Gastrocnemius medialis (tissue), 4 donors: ENCODE measurements around the gene GALNT15. TPM values are rescaled to one million over a fixed set of nuclear protein-coding genes. Genes with fewer than 3 reads are reported as not detected.

Source experiments
- ATAC-seq, 2 donors: fragments of 150-250 bp; one replicate each; pipeline ENCODE4 v1.9.1; 2016
- DNase-seq, 2 donors: peaks; one replicate each; pipeline ENCODE4 v3.0.0-alpha.2; 2019
- H3K27ac ChIP-seq, 4 donors: fragments of 200-600 bp; sonication (generic); 1 replicate in 1 of 4; 2 replicates in 3 of 4; pipeline ENCODE4 v1.5.1; 2016 to 2018; ENCODE audit warnings: mild to moderate bottlenecking in 2 of 4, moderate library complexity in 1 of 4
- H3K27me3 ChIP-seq, 3 donors: fragments of 200-600 bp; sonication (generic) in 2 of 3; 1 replicate in 1 of 3; 2 replicates in 2 of 3; pipeline versions ENCODE4 v1.5.1 to v1.6.0; 2016 to 2019; ENCODE audit warnings: mild to moderate bottlenecking in 1 of 3, moderate library complexity in 1 of 3
- H3K36me3 ChIP-seq, 2 donors: fragments of 200-600 bp; sonication (generic) in 1 of 2; one replicate each; pipeline ENCODE4 v1.5.1; 2017 to 2018
- H3K4me1 ChIP-seq, 2 donors: fragments of 200-600 bp; sonication (generic) in 1 of 2; one replicate each; pipeline ENCODE4 v1.5.1; 2016 to 2017; ENCODE audit warnings: mild to moderate bottlenecking in 2 of 2
- H3K4me3 ChIP-seq, 4 donors: fragments of 200-600 bp; sonication (generic) in 3 of 4; 1 replicate in 1 of 4; 2 replicates in 3 of 4; pipeline ENCODE4 v1.5.1; 2016 to 2019; ENCODE audit warnings: mild to moderate bottlenecking in 2 of 4
- H3K9me3 ChIP-seq, 3 donors: fragments of 200-600 bp; sonication (generic) in 2 of 3; 1 replicate in 1 of 3; 2 replicates in 2 of 3; pipeline ENCODE4 v1.5.1; 2016 to 2019
- POLR2A ChIP-seq, 2 donors: fragments of 450-650 bp; IDR thresholded peaks; one replicate each; pipeline ENCODE4 v1.6.1; 2017; ENCODE audit warnings: antibody characterized with exemption in 2 of 2, mild to moderate bottlenecking in 2 of 2, moderate library complexity in 2 of 2
- in situ Hi-C, 4 donors: fragments of 200-750 bp; cut with MboI; loops; one replicate each; pipeline versions ENCODE4 v1.15.0 to v1.8.0; 2017; ENCODE audit warnings: low sequenced_read_pairs in 4 of 4
- intact Hi-C: fragments of 100-400 bp; cut with DNase I; formaldehyde crosslinking; loops from one replicate; pipeline ENCODE4 v1.15.1; 2023; ENCODE audit warnings: low total_unique reads
- total RNA-seq, 4 donors: library from RNA; depleted of rRNA; stranded (reverse); fragments of >200 nt; gene quantifications; one replicate each; pipeline versions ENCODE4 v1.1.0 to v1.2.3, GENCODE V29; 2016
- TF ChIP-seq, protein P1 (sequence below), 5 experiments: fragments of 450-650 bp in 3 of 5; fragments of 200-600 bp in 2 of 5; sonication (generic) in 2 of 5; IDR thresholded peaks in 4 of 5; conservative IDR thresholded peaks in 1 of 5; 1 replicate in 4 of 5; 2 replicates in 1 of 5; pipeline ENCODE4 v1.5.1; 2016 to 2019; ENCODE audit warnings: antibody characterized with exemption in 5 of 5, mild to moderate bottlenecking in 3 of 5, moderate library complexity in 3 of 5

GALNT15 gene
- total RNA-seq, 4 donors from 2014 or later, result 57.6 to 94.0 (median 79.6) TPM

DNA sequence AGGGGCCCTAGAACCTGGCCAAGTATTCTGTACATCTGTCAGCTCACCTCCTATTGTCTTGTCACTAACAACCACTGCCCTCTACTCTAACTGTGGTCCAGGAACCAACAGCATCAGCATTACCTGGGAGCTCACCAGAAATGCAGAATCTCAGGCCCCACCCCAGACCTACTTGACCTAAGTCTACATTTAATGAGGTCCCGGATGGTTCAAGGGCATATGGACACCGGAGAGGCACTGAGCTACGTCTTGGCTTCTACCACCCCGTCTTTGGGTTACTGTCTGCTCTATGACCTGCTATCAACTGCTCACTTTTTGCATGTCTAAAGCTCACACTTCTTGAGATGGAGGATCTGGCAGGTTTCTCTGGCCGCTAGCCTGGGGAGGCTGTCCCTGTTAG, 8.1 kb downstream of the GALNT15 start:
- in situ Hi-C loops, result loop anchor here in 1 of 4 donors (25.0 kb wide), 1 partner anchor 370 kb away; no protein-coding TSS in a partner anchor
- no peak for DNase-seq

DNA sequence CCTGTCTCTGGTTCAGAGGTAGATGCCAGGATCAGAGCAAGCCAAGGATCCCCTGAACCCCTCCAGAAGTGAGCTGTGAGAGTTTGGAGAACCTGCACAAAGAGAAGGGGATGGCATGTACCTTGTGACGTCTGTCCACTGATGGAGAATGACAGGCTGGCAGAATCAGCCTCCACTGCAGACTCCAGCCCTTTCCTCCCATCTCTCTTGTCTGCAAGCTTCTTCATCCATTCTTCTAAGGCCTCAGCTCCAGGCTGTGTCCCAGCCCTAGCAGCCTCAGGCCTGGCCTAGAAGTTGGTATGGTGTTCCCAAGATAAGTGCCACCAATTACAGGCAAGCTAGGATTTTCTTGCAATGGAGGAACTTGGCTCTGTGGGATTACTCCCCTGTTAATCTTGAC, 8.6 kb downstream of the GALNT15 start:
- no peak for ATAC-seq
- DNase-seq, result no peak
- Histone ChIP-seq H3K9me3 (no peaks in the 10 kb centered on the region), H3K4me1 (peaks cover 0 to 18% of the 10 kb centered on the region in 2 donors), H3K36me3 (peaks cover 0 to 11% of the 10 kb centered on the region in 2 donors), H3K4me3 (peak overlapping the region in 1 of 4 donors; percentile 15), H3K27ac (peak overlapping the region; percentile 34 to 56 (median 47)), H3K27me3 (peaks cover 0 to 4% (median 0%) of the 10 kb centered on the region in 3 donors)
- in situ Hi-C loops (loop anchor here in 1 of 4 donors (25.0 kb wide), 1 partner anchor 371 kb away; no protein-coding TSS in a partner anchor), intact Hi-C loops (no loop called here)
- TF ChIP-seq POLR2A (IDR thresholded peaks at IDR 0.05), result no peak
- TF ChIP-seq, protein P1, sequence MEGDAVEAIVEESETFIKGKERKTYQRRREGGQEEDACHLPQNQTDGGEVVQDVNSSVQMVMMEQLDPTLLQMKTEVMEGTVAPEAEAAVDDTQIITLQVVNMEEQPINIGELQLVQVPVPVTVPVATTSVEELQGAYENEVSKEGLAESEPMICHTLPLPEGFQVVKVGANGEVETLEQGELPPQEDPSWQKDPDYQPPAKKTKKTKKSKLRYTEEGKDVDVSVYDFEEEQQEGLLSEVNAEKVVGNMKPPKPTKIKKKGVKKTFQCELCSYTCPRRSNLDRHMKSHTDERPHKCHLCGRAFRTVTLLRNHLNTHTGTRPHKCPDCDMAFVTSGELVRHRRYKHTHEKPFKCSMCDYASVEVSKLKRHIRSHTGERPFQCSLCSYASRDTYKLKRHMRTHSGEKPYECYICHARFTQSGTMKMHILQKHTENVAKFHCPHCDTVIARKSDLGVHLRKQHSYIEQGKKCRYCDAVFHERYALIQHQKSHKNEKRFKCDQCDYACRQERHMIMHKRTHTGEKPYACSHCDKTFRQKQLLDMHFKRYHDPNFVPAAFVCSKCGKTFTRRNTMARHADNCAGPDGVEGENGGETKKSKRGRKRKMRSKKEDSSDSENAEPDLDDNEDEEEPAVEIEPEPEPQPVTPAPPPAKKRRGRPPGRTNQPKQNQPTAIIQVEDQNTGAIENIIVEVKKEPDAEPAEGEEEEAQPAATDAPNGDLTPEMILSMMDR (IDR thresholded peaks at IDR 0.05 in 4 of 5, conservative IDR thresholded peaks at IDR 0.05 in 1 of 5), result no peak

More for the DNA sequence above, 8.1 kb downstream of the GALNT15 start:
- no peak for ATAC-seq
- no peaks in the 10 kb centered on the region for H3K9me3 ChIP-seq
- no peak for TF ChIP-seq POLR2A (IDR thresholded peaks at IDR 0.05)
- TF ChIP-seq, protein P1 (IDR thresholded peaks at IDR 0.05 in 4 of 5, conservative IDR thresholded peaks at IDR 0.05 in 1 of 5), result no peak
- intact Hi-C loops, result no loop called here
- peak overlapping the region; percentile 34 to 56 (median 47) for H3K27ac ChIP-seq
- peaks cover 0 to 18% of the 10 kb centered on the region in 2 donors for H3K4me1 ChIP-seq
- H3K4me3 ChIP-seq, result peak overlapping the region in 1 of 4 donors; percentile 15
- H3K27me3 ChIP-seq, result peaks cover 0 to 4% (median 0%) of the 10 kb centered on the region in 3 donors
- peaks cover 0 to 11% of the 10 kb centered on the region in 2 donors for H3K36me3 ChIP-seq

DNA sequence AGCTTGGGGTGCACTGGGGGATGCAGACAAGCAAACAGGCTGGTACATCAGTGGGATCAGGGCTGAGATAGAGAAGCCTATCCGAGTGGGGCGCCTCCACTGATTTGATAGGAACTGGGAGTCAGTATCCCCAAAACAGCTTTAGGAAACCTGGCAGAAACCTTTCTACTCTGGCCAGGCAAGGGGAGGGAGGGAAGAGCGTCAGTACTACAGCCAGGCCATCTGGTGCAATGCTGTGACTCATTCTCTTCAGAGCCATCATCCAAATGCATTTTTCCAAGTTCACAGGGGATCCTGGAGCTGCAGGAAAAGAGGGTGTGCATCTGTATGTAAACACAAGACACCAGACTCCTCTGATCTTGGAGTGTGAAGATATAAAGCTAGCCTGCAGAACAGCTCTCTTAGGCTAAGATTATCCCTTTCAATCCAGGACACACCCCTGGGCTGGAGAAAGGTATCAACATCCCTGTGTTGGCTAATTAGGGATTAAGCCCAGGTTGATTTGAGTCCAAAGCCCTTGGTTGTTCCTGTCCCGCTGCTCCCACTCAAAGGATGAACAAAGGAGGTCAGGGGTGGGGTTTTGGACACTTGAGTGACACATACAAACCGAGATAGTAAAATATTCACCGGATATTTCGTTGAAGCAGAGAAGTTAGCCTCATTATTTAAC, 9.3 kb downstream of the GALNT15 start:
- intact Hi-C loops, result no loop called here
- ATAC-seq (peak; percentile 29 to 47), DNase-seq (no peak)
- TF ChIP-seq POLR2A (IDR thresholded peaks at IDR 0.05), result no peak
- TF ChIP-seq, protein P1 (IDR thresholded peaks at IDR 0.05 in 4 of 5, conservative IDR thresholded peaks at IDR 0.05 in 1 of 5), result no peak
- Histone ChIP-seq H3K9me3 (no peaks in the 10 kb centered on the region), H3K36me3 (peaks cover 0 to 9% of the 10 kb centered on the region in 2 donors), H3K27ac (peak overlapping the region; percentile 34 to 56 (median 43)), H3K4me3 (no peak overlapping the region), H3K27me3 (peaks cover 0 to 4% (median 0%) of the 10 kb centered on the region in 3 donors), H3K4me1 (peaks cover 0 to 18% of the 10 kb centered on the region in 2 donors)
- in situ Hi-C loops, result loop anchor here in 1 of 4 donors (25.0 kb wide), 1 partner anchor 371 kb away; no protein-coding TSS in a partner anchor

DNA sequence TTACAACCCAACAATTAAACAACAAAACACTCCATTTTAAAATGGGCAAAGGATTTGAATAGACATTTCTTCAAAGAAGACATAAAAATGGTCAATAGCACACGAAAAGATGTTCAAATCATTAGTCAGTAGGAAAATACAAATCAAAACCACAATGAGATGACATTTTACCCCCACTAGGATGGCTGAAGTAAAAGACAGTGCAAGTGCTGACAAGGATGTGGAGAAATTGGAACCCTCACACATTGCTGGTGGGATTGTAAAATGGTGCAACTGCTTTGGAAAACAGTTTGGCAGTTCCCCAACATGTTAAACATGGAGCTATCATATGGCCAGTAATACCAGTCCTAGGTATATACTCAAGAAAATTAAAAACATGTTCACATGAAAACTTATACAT, 11.6 kb downstream of the GALNT15 start:
- no peak for DNase-seq
- H3K36me3 ChIP-seq, result no peaks in the 10 kb centered on the region
- no peak overlapping the region for H3K4me3 ChIP-seq
- no peak for ATAC-seq
- peaks cover 0 to 14% of the 10 kb centered on the region in 2 donors for H3K4me1 ChIP-seq
- peaks cover 0 to 4% (median 0%) of the 10 kb centered on the region in 3 donors for H3K27me3 ChIP-seq
- H3K27ac ChIP-seq, result no peak overlapping the region
- in situ Hi-C loops (loop anchor here in 1 of 4 donors (25.0 kb wide), 1 partner anchor 374 kb away; no protein-coding TSS in a partner anchor), intact Hi-C loops (loop anchor here (1.0 kb wide), 1 partner anchor 33 kb away; no protein-coding TSS in a partner anchor)
- no peak for TF ChIP-seq POLR2A (IDR thresholded peaks at IDR 0.05)
- no peaks in the 10 kb centered on the region for H3K9me3 ChIP-seq

DNA sequence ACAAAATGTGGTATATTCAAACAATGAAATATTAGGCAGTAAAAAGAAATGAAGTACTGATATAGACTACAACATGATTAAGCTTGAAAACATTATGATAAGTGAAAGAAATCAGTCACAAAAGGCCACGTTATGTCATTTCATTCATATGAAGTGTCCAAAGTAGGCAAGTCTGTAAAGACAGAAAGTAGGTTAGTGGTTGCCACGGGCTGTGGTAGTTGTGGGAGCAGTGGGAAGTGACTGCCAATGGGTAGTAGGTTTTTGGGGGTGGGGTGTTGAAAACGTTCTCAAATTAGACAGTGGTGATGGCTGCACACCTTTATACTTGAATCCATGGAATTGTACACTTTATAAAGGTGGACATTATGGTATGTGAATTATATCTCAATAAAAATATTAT, 12.1 kb downstream of the GALNT15 start:
- no peak for DNase-seq
- Histone ChIP-seq H3K4me1 (peaks cover 0 to 13% of the 10 kb centered on the region in 2 donors), H3K9me3 (no peaks in the 10 kb centered on the region), H3K4me3 (no peak overlapping the region), H3K27me3 (peaks cover 0 to 4% (median 0%) of the 10 kb centered on the region in 3 donors), H3K27ac (no peak overlapping the region), H3K36me3 (no peaks in the 10 kb centered on the region)
- intact Hi-C loops (loop anchor here (1.0 kb wide), 1 partner anchor 33 kb away; no protein-coding TSS in a partner anchor), in situ Hi-C loops (loop anchor here in 1 of 4 donors (25.0 kb wide), 1 partner anchor 374 kb away; no protein-coding TSS in a partner anchor)
- ATAC-seq, result no peak
- no peak for TF ChIP-seq POLR2A (IDR thresholded peaks at IDR 0.05)
- TF ChIP-seq, protein P1 (IDR thresholded peaks at IDR 0.05 in 4 of 5, conservative IDR thresholded peaks at IDR 0.05 in 1 of 5), result no peak
